ENCODE results near the gene CDK5RAP3.
"Not testable (repeated sequence)": the region's sequence is repeated elsewhere in the genome, so short reads cannot be mapped to it uniquely, and the experiment has no call there.

The CDK5RAP3 gene, protein sequence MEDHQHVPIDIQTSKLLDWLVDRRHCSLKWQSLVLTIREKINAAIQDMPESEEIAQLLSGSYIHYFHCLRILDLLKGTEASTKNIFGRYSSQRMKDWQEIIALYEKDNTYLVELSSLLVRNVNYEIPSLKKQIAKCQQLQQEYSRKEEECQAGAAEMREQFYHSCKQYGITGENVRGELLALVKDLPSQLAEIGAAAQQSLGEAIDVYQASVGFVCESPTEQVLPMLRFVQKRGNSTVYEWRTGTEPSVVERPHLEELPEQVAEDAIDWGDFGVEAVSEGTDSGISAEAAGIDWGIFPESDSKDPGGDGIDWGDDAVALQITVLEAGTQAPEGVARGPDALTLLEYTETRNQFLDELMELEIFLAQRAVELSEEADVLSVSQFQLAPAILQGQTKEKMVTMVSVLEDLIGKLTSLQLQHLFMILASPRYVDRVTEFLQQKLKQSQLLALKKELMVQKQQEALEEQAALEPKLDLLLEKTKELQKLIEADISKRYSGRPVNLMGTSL

DNA sequence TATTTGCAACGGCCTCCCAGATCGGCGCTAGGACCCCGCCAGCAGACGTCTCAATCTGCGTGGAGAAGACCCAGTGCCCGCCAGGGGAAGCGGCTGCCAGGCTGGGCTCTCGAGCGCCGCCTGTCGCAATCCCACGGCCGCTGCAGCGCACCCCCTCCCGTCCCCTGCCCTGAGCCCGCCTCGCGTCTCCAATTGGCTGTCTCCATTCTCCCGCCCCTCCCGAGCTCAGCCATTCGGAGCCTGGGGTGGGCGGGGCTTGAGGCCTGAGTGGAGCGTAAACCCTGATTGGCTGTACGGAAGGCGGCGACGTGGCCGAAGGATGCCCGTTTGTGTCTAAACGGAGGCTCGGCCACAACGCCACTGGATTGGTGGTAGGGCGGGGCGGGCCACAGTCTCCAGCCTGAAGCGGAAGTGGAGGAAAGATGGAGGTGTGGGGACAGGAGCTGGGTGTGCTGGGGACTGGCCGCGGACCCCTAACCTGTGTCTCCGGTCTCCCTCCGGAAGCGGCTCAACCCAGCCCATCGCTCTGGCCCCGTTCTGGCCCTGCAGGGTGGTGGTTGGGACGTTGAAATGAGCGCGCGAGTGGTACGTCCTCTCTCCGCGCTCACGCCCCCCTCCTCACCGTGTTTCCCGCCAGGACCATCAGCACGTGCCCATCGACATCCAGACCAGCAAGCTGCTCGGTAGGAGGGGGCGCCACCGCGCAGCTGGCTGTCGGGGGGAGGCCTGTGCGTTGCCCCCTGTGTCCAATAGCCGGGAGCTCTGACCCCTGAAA is at the start of gene CDK5RAP3:
CDK5RAP3 (plus strand) TSS at position 389 of the 775 bp plus-strand sequence; CDS start at position 423, 34 bp downstream.
- no peak for TF ChIP-seq JUND (IDR thresholded peaks at IDR 0.05; ENCODE audit: low read depth)
- DNase-seq (ENCODE audit: low read depth in 1 of 2, low spot score in 1 of 2), result peak; percentile 95 to 100
- in situ Hi-C loops (cut with HindIII; ENCODE audit: low pct_unique_long_range_greater_than_20kb, low sequenced_read_pairs), result no loop called here

DNA sequence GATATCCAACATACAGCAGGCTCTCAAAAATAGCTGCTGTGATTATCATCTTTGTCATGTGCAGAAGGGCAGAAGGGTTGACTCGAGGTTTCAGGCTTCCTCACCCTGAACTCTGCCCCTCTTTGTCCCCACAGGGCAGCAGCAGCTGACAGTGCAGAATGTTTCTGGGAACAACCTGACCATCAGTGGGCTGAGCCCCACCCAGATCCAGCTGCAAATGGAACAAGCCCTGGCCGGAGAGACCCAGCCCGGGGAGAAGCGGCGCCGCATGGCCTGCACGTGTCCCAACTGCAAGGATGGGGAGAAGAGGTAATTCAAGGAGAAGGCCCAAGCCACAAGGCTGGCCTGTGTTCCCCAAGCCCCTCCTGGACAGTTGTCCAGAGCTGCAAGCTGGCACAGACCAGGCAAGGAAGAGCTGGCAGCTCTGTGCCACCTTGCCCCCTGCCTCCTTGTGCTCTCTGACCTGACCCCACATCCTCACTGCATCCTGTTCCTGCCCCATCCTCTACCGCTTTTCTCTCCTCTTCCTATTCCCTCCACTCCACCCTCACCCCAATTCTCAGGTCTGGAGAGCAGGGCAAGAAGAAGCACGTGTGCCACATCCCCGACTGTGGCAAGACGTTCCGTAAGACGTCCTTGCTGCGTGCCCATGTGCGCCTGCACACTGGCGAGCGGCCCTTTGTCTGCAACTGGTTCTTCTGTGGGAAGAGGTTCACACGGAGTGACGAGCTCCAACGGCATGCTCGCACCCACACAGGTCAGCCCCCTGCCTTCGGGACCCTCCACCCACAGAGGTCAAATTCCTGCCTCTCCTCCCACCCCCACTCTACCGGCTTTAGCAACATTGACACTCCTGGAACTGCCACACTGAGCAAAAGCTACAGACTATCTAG is 45.9 kb upstream of the CDK5RAP3 start:
- no peak for TF ChIP-seq JUND (IDR thresholded peaks at IDR 0.05; ENCODE audit: low read depth)
- DNase-seq (ENCODE audit: low read depth in 1 of 2, low spot score in 1 of 2), result no peak
- in situ Hi-C loops (cut with HindIII; ENCODE audit: low pct_unique_long_range_greater_than_20kb, low sequenced_read_pairs), result no loop called here

- no peak for TF ChIP-seq JUND (IDR thresholded peaks at IDR 0.05; ENCODE audit: low read depth)
- no peak for DNase-seq (ENCODE audit: low read depth in 1 of 2, low spot score in 1 of 2)
- in situ Hi-C loops (cut with HindIII; ENCODE audit: low pct_unique_long_range_greater_than_20kb, low sequenced_read_pairs), result no loop called here
Observed at GRCh38 chr17:47925678-47925988, 45.3 kb upstream of the CDK5RAP3 start.

DNA sequence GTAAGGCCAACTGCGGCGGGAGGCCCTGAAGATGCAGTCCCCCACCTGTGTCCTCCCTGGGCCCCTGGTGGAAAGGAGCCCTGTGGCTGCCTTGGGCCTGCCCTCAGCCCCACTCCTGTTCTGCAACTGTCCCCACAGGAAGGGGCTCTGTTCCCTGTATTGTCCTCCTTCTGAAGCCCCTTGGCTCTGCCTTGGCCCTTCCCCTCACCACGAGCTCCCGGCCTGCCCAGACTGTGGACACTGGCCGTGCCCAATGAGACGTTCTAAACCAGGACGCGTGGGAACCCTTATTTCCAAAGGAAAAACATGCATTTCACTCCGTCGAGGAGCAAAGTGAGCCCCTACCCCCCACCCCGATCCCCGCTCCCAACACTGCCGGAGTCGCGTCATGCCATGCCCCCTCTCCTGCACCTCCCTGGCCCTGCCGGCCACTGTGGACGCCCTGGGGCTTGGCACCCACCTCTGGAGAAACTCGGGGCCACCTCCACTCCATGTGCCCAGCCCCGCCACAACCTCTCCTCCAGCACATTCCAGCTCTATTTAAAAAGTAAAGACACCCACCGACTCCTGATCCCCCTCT is 43.0 kb upstream of the CDK5RAP3 start:
- DNase-seq (ENCODE audit: low read depth in 1 of 2, low spot score in 1 of 2), result no peak
- no peak for TF ChIP-seq JUND (IDR thresholded peaks at IDR 0.05; ENCODE audit: low read depth)
- in situ Hi-C loops (cut with HindIII; ENCODE audit: low pct_unique_long_range_greater_than_20kb, low sequenced_read_pairs), result no loop called here

GRCh38 chr17:47928415-47928814 is 42.5 kb upstream of the CDK5RAP3 start:
- in situ Hi-C loops (cut with HindIII; ENCODE audit: low pct_unique_long_range_greater_than_20kb, low sequenced_read_pairs), result no loop called here
- DNase-seq (ENCODE audit: low read depth in 1 of 2, low spot score in 1 of 2), result no peak
- no peak for TF ChIP-seq JUND (IDR thresholded peaks at IDR 0.05; ENCODE audit: low read depth)

- no peak for TF ChIP-seq JUND (IDR thresholded peaks at IDR 0.05; ENCODE audit: low read depth)
- no peak for DNase-seq (ENCODE audit: low read depth in 1 of 2, low spot score in 1 of 2)
- in situ Hi-C loops (cut with HindIII; ENCODE audit: low pct_unique_long_range_greater_than_20kb, low sequenced_read_pairs), result no loop called here
Observed at GRCh38 chr17:47929218-47930000, 41.5 kb upstream of the CDK5RAP3 start.

- in situ Hi-C loops (cut with HindIII; ENCODE audit: low pct_unique_long_range_greater_than_20kb, low sequenced_read_pairs), result no loop called here
- no peak for TF ChIP-seq JUND (IDR thresholded peaks at IDR 0.05; ENCODE audit: low read depth)
- DNase-seq (ENCODE audit: low read depth in 1 of 2, low spot score in 1 of 2), result no peak
Observed at GRCh38 chr17:47931848-47932247, 39.1 kb upstream of the CDK5RAP3 start.

GRCh38 chr17:47934856-47935255 is 36.1 kb upstream of the CDK5RAP3 start:
- in situ Hi-C loops (cut with HindIII; ENCODE audit: low pct_unique_long_range_greater_than_20kb, low sequenced_read_pairs), result no loop called here
- no peak for TF ChIP-seq JUND (IDR thresholded peaks at IDR 0.05; ENCODE audit: low read depth)
- DNase-seq (ENCODE audit: low read depth in 1 of 2, low spot score in 1 of 2), result no peak

- in situ Hi-C loops (cut with HindIII; ENCODE audit: low pct_unique_long_range_greater_than_20kb, low sequenced_read_pairs); DNase-seq (ENCODE audit: low read depth in 1 of 2, low spot score in 1 of 2): not testable (repeated sequence)
Observed at GRCh38 chr17:47935468-47935867, 35.4 kb upstream of the CDK5RAP3 start.

DNA sequence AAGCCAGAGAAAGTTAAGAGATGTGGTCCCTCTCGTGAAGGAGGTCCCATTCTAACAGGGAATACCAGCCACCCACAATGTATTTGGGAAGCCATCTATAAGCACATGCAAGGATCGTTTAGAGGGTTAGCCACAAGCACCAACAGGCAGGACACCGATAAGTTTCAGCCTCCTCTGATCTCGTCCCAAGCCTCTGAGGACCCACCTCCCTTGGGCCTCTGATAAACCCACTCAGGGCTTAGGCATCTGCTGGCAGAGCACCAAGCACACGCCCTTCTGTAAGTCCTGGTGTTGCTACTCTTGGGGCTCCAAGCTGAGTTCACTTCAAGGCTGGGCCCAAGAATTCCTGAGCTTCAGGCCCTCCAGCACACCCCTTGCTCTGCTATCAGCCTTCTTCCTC is 35.0 kb upstream of the CDK5RAP3 start:
- no peak for DNase-seq (ENCODE audit: low read depth in 1 of 2, low spot score in 1 of 2)
- in situ Hi-C loops (cut with HindIII; ENCODE audit: low pct_unique_long_range_greater_than_20kb, low sequenced_read_pairs), result no loop called here
- TF ChIP-seq JUND (IDR thresholded peaks at IDR 0.05; ENCODE audit: low read depth), result no peak

DNA sequence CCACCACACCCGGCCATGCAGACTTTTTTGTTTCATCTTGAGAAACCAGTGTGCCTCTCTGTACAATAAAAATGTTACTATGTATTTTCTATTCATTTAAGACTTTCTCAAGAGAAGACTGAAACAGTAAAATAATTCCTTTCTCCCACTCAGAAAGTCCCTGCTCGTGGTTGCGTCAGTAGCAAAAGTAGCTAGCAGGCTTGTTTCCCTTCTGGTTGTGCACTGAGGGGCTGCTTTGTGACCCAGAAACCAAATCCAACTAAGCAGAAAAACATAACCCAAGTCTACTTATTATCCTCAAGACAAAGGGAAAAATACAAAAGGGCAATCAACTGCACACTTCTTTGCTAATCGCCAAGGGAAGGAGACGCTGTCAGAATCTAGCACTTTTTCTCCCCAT is 33.0 kb upstream of the CDK5RAP3 start:
- no peak for DNase-seq (ENCODE audit: low read depth in 1 of 2, low spot score in 1 of 2)
- no peak for TF ChIP-seq JUND (IDR thresholded peaks at IDR 0.05; ENCODE audit: low read depth)
- in situ Hi-C loops (cut with HindIII; ENCODE audit: low pct_unique_long_range_greater_than_20kb, low sequenced_read_pairs), result no loop called here

Measured in T47D (cell line).